Lung (tissue), 12 donors: ENCODE measurements around the gene PCSK6. TPM values are rescaled to one million over a fixed set of nuclear protein-coding genes. Genes with fewer than 3 reads are reported as not detected.

Source experiments
- ATAC-seq: fragments of 200-7000 bp; cut with Tn5 transposase; one replicate; pipeline ENCODE4 v1.9.1; 2020; ENCODE audit warnings: moderate number of reproducible peaks; ENCODE audit not compliant: insufficient read depth, low FRiP score
- DNase-seq, 3 donors: peaks; one replicate each; pipeline ENCODE4 v3.0.0-alpha.2; 2013 to 2017
- H3K27ac ChIP-seq, 2 donors: one replicate each; pipeline ENCODE4 v1.5.1; 2013; ENCODE audit warnings: mild to moderate bottlenecking in 2 of 2, moderate library complexity in 2 of 2, control low read depth in 1 of 2, inconsistent platforms in 1 of 2, low read depth in 1 of 2, low read length in 1 of 2
- H3K27me3 ChIP-seq, 3 donors: one replicate each; pipeline ENCODE4 v1.5.1; 2013; ENCODE audit warnings: low read length in 2 of 3; ENCODE audit not compliant: control insufficient read depth in 3 of 3, insufficient read depth in 3 of 3
- H3K36me3 ChIP-seq, 4 donors: one replicate each; pipeline ENCODE4 v1.5.1; 2013; ENCODE audit warnings: low read length in 4 of 4, mild to moderate bottlenecking in 1 of 4, moderate library complexity in 1 of 4; ENCODE audit not compliant: control insufficient read depth in 4 of 4, insufficient read depth in 4 of 4
- H3K4me1 ChIP-seq, 5 donors: one replicate each; pipeline ENCODE4 v1.5.1; 2013; ENCODE audit warnings: low read length in 5 of 5, mild to moderate bottlenecking in 2 of 5, moderate library complexity in 1 of 5; ENCODE audit not compliant: control insufficient read depth in 5 of 5, insufficient read depth in 5 of 5
- H3K4me3 ChIP-seq: one replicate; pipeline ENCODE4 v1.5.1; 2013; ENCODE audit warnings: mild to moderate bottlenecking, control low read depth, moderate library complexity
- H3K9ac ChIP-seq, 2 donors: one replicate each; pipeline ENCODE4 v1.5.1; 2013; ENCODE audit warnings: low read length in 2 of 2, control low read depth in 1 of 2; ENCODE audit not compliant: insufficient read depth in 1 of 2
- H3K9me3 ChIP-seq, 4 donors: one replicate each; pipeline ENCODE4 v1.5.1; 2013; ENCODE audit warnings: low read length in 3 of 4, mild to moderate bottlenecking in 1 of 4, moderate library complexity in 1 of 4; ENCODE audit not compliant: control insufficient read depth in 4 of 4, insufficient read depth in 3 of 4
- WGBS, 2 donors: extraction: QIAGEN DNeasy Blood & Tissue Kit; methylation state at CpG; one replicate each; pipeline ENCODE4 v1.1.7; 2013; 5-methylcytosine and 5-hydroxymethylcytosine counted together
- polyA plus RNA-seq, 2 donors: library from polyadenylated mRNA; stranded (reverse); fragments of 200-250 nt; gene quantifications; one replicate each; pipeline ENCODE4 v1.2.1, GENCODE V29; 2013
- total RNA-seq, 2 donors: library from RNA; depleted of rRNA in 1 of 2; stranded (reverse); fragments of >200 nt in 1 of 2; gene quantifications; one replicate each; pipeline ENCODE4 v1.2.1, GENCODE V29; 2014 to 2021
- TF ChIP-seq, protein P1 (sequence below): IDR thresholded peaks from 2 replicates; pipeline ENCODE4 v1.5.1; 2012; ENCODE audit warnings: mild to moderate bottlenecking; ENCODE audit errors: control extremely low read depth, extremely low read depth
- donor health status: control.
- donor health status: control.
- donor health status: Bipolar disorder and iron deficiency.
- donor health status: healthy.
- donor health status: DM: yes; HTN: yes; CAD: no.

Gene PCSK6
- total and polyA plus RNA-seq, 4 donors, result 4.6 to 41.0 (median 8.4) TPM

DNA sequence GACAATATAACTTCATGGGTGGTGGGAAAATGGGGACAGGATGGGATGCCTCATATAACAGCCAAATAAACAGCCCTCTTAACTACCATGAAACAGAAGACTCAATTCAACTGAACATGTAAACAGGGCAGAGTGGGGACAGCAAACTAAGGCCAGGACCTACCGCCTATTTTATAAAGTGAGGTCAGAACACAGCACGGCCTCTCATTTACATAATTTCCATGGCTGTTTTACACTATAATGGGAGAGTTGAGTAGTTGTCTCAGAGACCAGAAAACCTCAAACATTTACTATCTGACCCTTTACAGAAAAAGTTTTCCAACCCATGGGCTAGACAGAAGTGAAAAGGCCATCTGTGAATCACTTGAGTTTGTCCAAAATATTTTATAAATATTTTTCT, 137.8 kb downstream of the PCSK6 start:
- H3K9ac ChIP-seq, result no peak overlapping the region
- no peak overlapping the region for H3K4me3 ChIP-seq
- no peak overlapping the region for H3K27ac ChIP-seq
- no peaks in the 10 kb centered on the region for H3K9me3 ChIP-seq
- 94 to 96% methylated on average over 2 of the region's 2 CpGs for WGBS, 2 donors
- H3K27me3 ChIP-seq, result no peaks in the 10 kb centered on the region
- TF ChIP-seq, protein P1, sequence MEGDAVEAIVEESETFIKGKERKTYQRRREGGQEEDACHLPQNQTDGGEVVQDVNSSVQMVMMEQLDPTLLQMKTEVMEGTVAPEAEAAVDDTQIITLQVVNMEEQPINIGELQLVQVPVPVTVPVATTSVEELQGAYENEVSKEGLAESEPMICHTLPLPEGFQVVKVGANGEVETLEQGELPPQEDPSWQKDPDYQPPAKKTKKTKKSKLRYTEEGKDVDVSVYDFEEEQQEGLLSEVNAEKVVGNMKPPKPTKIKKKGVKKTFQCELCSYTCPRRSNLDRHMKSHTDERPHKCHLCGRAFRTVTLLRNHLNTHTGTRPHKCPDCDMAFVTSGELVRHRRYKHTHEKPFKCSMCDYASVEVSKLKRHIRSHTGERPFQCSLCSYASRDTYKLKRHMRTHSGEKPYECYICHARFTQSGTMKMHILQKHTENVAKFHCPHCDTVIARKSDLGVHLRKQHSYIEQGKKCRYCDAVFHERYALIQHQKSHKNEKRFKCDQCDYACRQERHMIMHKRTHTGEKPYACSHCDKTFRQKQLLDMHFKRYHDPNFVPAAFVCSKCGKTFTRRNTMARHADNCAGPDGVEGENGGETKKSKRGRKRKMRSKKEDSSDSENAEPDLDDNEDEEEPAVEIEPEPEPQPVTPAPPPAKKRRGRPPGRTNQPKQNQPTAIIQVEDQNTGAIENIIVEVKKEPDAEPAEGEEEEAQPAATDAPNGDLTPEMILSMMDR, result no peak
- DNase-seq, result no peak
- no peak for ATAC-seq
- H3K4me1 ChIP-seq, result peaks cover 0 to 10% (median 4%) of the 10 kb centered on the region in 5 donors
- H3K36me3 ChIP-seq, result peaks cover 0 to 2% (median 0%) of the 10 kb centered on the region in 4 donors

DNA sequence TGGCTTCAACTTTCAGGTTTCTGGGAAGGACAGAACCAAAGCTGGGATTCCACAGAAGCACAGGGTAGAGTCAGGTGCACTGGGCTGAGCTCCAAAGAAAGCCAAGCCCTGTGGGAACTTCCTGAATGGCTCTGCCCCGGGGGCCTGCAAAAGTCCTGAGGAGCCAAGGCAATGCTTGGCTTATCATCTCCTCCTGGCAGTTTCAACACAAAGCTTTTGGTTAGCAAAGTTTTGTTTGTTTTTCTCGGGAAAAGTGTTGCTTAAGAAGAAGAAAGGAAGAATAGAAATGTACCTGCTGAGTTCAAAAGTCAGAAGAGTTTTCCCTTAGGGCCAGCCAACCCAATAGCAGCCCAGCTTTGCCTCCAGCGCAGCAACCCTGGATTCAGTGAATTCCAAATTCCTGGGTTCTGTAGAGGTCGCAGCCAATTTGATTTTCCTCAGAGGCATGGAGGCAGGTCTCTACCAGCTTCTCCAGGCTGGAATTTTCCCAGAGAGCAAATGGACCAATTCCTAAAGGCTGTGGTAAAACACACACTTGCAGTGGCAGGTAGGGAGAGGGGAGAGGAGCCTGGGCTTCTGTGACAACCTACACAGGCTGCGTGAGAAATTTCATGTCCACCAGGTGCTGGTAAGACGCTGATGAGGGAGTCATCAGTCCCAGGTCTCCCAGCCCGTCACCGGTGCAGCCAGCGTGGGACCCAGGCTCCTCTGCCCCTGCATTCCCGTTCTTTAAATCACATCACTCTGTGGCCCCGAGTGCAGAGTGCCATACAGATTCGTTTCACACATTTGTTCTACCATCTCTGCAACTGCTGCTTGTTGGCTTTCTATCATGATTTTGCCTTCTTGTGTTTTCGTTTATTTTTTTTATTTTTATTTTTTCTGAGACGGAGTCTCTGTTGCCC, 140.2 kb downstream of the PCSK6 start:
- Histone ChIP-seq H3K4me3 (no peak overlapping the region), H3K27me3 (no peaks in the 10 kb centered on the region), H3K9ac (no peak overlapping the region), H3K36me3 (peaks cover 0 to 2% (median 0%) of the 10 kb centered on the region in 4 donors), H3K4me1 (peaks cover 0 to 10% (median 6%) of the 10 kb centered on the region in 5 donors), H3K27ac (peak overlapping the region in 1 of 2 donors; percentile 49), H3K9me3 (no peaks in the 10 kb centered on the region)
- TF ChIP-seq, protein P1, result no peak
- ATAC-seq (peak; percentile 34), DNase-seq (peak in 1 of 3 donors; percentile 40)
- 77 to 82% methylated on average over 14 of the region's 14 CpGs for WGBS, 2 donors

DNA sequence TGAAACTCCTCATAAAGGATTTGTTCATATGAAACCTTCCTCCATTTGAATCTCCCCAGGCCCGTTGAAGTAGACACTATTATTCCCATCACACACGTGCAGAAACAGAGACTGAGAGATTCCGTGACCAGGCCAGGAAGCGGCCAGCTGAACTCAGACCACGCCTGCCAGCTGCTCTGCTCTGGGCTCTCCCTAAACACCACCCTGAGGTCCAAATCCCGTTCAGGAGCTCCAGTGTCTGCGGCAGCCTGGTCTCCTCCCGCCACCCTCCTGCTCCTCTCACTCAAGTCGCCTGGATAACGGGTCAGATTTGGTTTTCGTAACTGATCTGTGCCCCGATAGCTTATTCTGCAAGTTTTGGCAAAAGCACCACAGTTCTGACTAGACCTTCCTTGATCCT, 140.9 kb downstream of the PCSK6 start:
- H3K27ac ChIP-seq, result peak overlapping the region in 1 of 2 donors; percentile 49
- ATAC-seq, result no peak

More for the DNA sequence above, 140.9 kb downstream of the PCSK6 start:
- Histone ChIP-seq H3K9me3 (no peaks in the 10 kb centered on the region), H3K4me3 (no peak overlapping the region), H3K36me3 (no peaks in the 10 kb centered on the region), H3K27me3 (no peaks in the 10 kb centered on the region), H3K4me1 (peaks cover 0 to 10% (median 6%) of the 10 kb centered on the region in 5 donors), H3K9ac (no peak overlapping the region)
- 74 to 81% methylated on average over 12 of the region's 12 CpGs for WGBS, 2 donors
- TF ChIP-seq, protein P1, result no peak
- DNase-seq, result no peak
